NCI-H748 treated with DMSO at 0.1 percent for 48 hours (cell line): ENCODE results near the gene B4GALT2.

Source experiments
- DNase-seq: peaks from one replicate; lab custom pipeline; 2025; lab: John Stamatoyannopoulos, UW

B4GALT2 gene

GRCh38 chr1:43969746-43970466, 9.1 kb upstream of the B4GALT2 start, which contains the start of gene DPH2:
Gene DPH2, plus strand, starts transcription at chr1:43970010. Its CDS starts 166 bp downstream, at chr1:43970176.
- peak; percentile 98 for DNase-seq

- DNase-seq: no peak
These were observed 8.5 kb upstream of the B4GALT2 start for GRCh38 chr1:43970502-43970901.

- no peak for DNase-seq
These were observed 8.1 kb upstream of the B4GALT2 start for GRCh38 chr1:43970911-43971310.

GRCh38 chr1:43971336-43971980, 7.6 kb upstream of the B4GALT2 start:
- no peak for DNase-seq

GRCh38 chr1:43973981-43974442, 5.0 kb upstream of the B4GALT2 start:
- peak; percentile 47 for DNase-seq

- DNase-seq: peak; percentile 97
These were observed 4.4 kb upstream of the B4GALT2 start, which contains the start of gene ATP6V0B for GRCh38 chr1:43974443-43975248. Gene ATP6V0B, plus strand, starts transcription at chr1:43974960. Its CDS starts 81 bp downstream, at chr1:43975041.

- DNase-seq: no peak
These were observed 3.6 kb upstream of the B4GALT2 start for GRCh38 chr1:43975249-43975961.

GRCh38 chr1:43976045-43976444, 3.0 kb upstream of the B4GALT2 start:
- no peak for DNase-seq

GRCh38 chr1:43976890-43977289, 2.1 kb upstream of the B4GALT2 start:
- no peak for DNase-seq

GRCh38 chr1:43977376-43978263, 1.4 kb upstream of the B4GALT2 start:
- DNase-seq: no peak

GRCh38 chr1:43978264-43978550, 803 bp upstream of the B4GALT2 start:
- DNase-seq: no peak

GRCh38 chr1:43979261-43979527, 184 bp downstream of the B4GALT2 start:
- no peak for DNase-seq

GRCh38 chr1:43979528-43980254, 681 bp downstream of the B4GALT2 start:
- peak; percentile 12 for DNase-seq

GRCh38 chr1:43980255-43981134, 1.5 kb downstream of the B4GALT2 start:
- DNase-seq: no peak

GRCh38 chr1:43981135-43981491, 2.1 kb downstream of the B4GALT2 start:
- no peak for DNase-seq

- no peak for DNase-seq
These were observed 2.6 kb downstream of the B4GALT2 start for GRCh38 chr1:43981636-43982035.

GRCh38 chr1:43982241-43982640, 3.2 kb downstream of the B4GALT2 start:
- no peak for DNase-seq

GRCh38 chr1:43982808-43983207, 3.8 kb downstream of the B4GALT2 start:
- DNase-seq: no peak

- DNase-seq: no peak
These were observed 4.4 kb downstream of the B4GALT2 start for GRCh38 chr1:43983253-43983899.
